ENCODE results near the gene OCA2. TPM values are rescaled to one million over a fixed set of nuclear protein-coding genes. Genes with fewer than 3 reads are reported as not detected.
A peak's percentile ranks its signal among the peaks of the same experiment; 100 is the strongest.

Gene OCA2
- total RNA-seq, 4 donors from 2014 or later = 0.17 to 1.2 (median 0.24) TPM

GRCh38 chr15:27844018-27844666, 255.0 kb downstream of the OCA2 start:
- WGBS = 82% methylated on average over 10 of the region's 13 CpGs

GRCh38 chr15:27843146-27843545, 256.0 kb downstream of the OCA2 start:
- no peaks in the 10 kb centered on the region for H3K4me1 ChIP-seq
- no peak overlapping the region for H3K4me3 ChIP-seq
- no peaks in the 10 kb centered on the region for H3K27me3 ChIP-seq
- DNase-seq (ENCODE audit: extremely low spot score) = peak; percentile 57
- no peaks in the 10 kb centered on the region for H3K36me3 ChIP-seq
- TF ChIP-seq CTCF (IDR thresholded peaks at IDR 0.05) = no peak
- H3K27ac ChIP-seq (replicated peaks in 1 of 4) = no peak overlapping the region
- no peaks in the 10 kb centered on the region for H3K9me3 ChIP-seq
- intact Hi-C loops (cut with DNase I) = no loop called here
- 92% methylated on average over 3 of the region's 3 CpGs for WGBS

More at GRCh38 chr15:27844018-27844666, 255.0 kb downstream of the OCA2 start:
- Histone ChIP-seq H3K9me3 (no peaks in the 10 kb centered on the region), H3K4me3 (no peak overlapping the region), H3K36me3 (no peaks in the 10 kb centered on the region), H3K4me1 (no peaks in the 10 kb centered on the region), H3K27me3 (no peaks in the 10 kb centered on the region), H3K27ac (replicated peaks in 1 of 4) (no peak overlapping the region)
- peak; percentile 90 for DNase-seq (ENCODE audit: extremely low spot score)
- intact Hi-C loops (cut with DNase I) = no loop called here
- TF ChIP-seq POLR2AphosphoS5 (IDR thresholded peaks at IDR 0.05) = no peak
- TF ChIP-seq CTCF (IDR thresholded peaks at IDR 0.05) = no peak
- TF ChIP-seq POLR2A (IDR thresholded peaks at IDR 0.05; ENCODE audit: low read depth) = no peak
- TF ChIP-seq EP300 (IDR thresholded peaks at IDR 0.05) = no peak

GRCh38 chr15:27842526-27842925, 256.6 kb downstream of the OCA2 start:
- TF ChIP-seq POLR2AphosphoS5 (IDR thresholded peaks at IDR 0.05) (no peak), POLR2A (IDR thresholded peaks at IDR 0.05; ENCODE audit: low read depth) (no peak), CTCF (IDR thresholded peaks at IDR 0.05) (no peak), EP300 (IDR thresholded peaks at IDR 0.05) (no peak)
- intact Hi-C loops (cut with DNase I) = no loop called here
- peak; percentile 84 for DNase-seq (ENCODE audit: extremely low spot score)

GRCh38 chr15:27835233-27835939, 263.7 kb downstream of the OCA2 start:
- Histone ChIP-seq H3K27me3 (peaks cover 0 to 3% (median 0%) of the 10 kb centered on the region in 4 donors), H3K27ac (replicated peaks in 1 of 4) (no peak overlapping the region), H3K4me3 (no peak overlapping the region), H3K9me3 (no peaks in the 10 kb centered on the region), H3K36me3 (no peaks in the 10 kb centered on the region), H3K4me1 (no peaks in the 10 kb centered on the region)
- peak; percentile 84 for DNase-seq (ENCODE audit: extremely low spot score)
- 83% methylated on average over 12 of the region's 13 CpGs for WGBS
- intact Hi-C loops (cut with DNase I) = no loop called here
- no peak for TF ChIP-seq POLR2AphosphoS5 (IDR thresholded peaks at IDR 0.05)
- TF ChIP-seq EP300 (IDR thresholded peaks at IDR 0.05) = no peak
- TF ChIP-seq POLR2A (IDR thresholded peaks at IDR 0.05; ENCODE audit: low read depth) = no peak
- TF ChIP-seq CTCF (IDR thresholded peaks at IDR 0.05) = no peak

More at GRCh38 chr15:27842526-27842925, 256.6 kb downstream of the OCA2 start:
- Histone ChIP-seq H3K9me3 (no peaks in the 10 kb centered on the region), H3K36me3 (no peaks in the 10 kb centered on the region), H3K27ac (replicated peaks in 1 of 4) (no peak overlapping the region), H3K27me3 (no peaks in the 10 kb centered on the region), H3K4me3 (no peak overlapping the region), H3K4me1 (no peaks in the 10 kb centered on the region)
- 63% methylated on average over 3 of the region's 3 CpGs for WGBS
